Measurements from ENCODE around the gene PANK1.

DNA sequence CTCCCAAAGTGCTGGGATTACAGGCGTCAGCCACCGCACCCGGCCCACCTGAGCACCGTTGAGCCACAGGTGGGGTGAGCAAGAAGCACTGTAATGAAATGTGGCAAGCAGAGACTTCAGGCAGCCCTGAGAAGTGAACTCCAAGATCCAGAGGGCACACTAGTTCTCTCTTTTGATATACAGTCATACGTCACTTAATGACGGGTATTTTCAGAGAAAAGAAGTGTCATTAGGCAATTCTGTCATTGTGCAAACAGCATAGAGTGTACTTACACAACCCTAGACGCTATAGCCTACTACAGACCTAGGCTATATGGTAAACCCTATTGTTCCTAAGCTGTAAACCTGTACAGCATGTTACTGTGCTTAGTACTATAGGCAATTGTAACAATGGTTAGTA, 7.9 kb downstream of the PANK1 start:
- TF ChIP-seq, protein P1, sequence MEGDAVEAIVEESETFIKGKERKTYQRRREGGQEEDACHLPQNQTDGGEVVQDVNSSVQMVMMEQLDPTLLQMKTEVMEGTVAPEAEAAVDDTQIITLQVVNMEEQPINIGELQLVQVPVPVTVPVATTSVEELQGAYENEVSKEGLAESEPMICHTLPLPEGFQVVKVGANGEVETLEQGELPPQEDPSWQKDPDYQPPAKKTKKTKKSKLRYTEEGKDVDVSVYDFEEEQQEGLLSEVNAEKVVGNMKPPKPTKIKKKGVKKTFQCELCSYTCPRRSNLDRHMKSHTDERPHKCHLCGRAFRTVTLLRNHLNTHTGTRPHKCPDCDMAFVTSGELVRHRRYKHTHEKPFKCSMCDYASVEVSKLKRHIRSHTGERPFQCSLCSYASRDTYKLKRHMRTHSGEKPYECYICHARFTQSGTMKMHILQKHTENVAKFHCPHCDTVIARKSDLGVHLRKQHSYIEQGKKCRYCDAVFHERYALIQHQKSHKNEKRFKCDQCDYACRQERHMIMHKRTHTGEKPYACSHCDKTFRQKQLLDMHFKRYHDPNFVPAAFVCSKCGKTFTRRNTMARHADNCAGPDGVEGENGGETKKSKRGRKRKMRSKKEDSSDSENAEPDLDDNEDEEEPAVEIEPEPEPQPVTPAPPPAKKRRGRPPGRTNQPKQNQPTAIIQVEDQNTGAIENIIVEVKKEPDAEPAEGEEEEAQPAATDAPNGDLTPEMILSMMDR (IDR thresholded peaks at IDR 0.05): no peak
- no peak for TF ChIP-seq POLR2A (IDR thresholded peaks at IDR 0.05)

Measured in testis (tissue), 2 donors.